NCI-H345 treated with DMSO at 0.1 percent for 48 hours (cell line): ENCODE measurements around the gene GIMAP8.
A peak's percentile ranks its signal among the peaks of the same experiment; 100 is the strongest.

Source experiments
- DNase-seq: peaks from one replicate; lab custom pipeline; 2025; ENCODE audit not compliant: unreplicated experiment; lab: John Stamatoyannopoulos, UW

GIMAP8 gene

GRCh38 chr7:150450491-150451001, at the start of gene GIMAP8:
TSS of gene GIMAP8 (plus strand) at chr7:150450630. CDS start at chr7:150466699, 16,069 bp downstream.
- no peak for DNase-seq

GRCh38 chr7:150400788-150401423, 49.5 kb upstream of the GIMAP8 start:
- no peak for DNase-seq

- DNase-seq, result no peak
These were observed 49.0 kb upstream of the GIMAP8 start for GRCh38 chr7:150401424-150401790.

- DNase-seq, result no peak
These were observed 48.4 kb upstream of the GIMAP8 start for GRCh38 chr7:150401861-150402631.

GRCh38 chr7:150402671-150403321, 47.6 kb upstream of the GIMAP8 start:
- no peak for DNase-seq

- DNase-seq, result no peak
These were observed 46.9 kb upstream of the GIMAP8 start for GRCh38 chr7:150403376-150404171.

GRCh38 chr7:150404172-150404804, 46.1 kb upstream of the GIMAP8 start:
- DNase-seq, result no peak

GRCh38 chr7:150404805-150405583, 45.4 kb upstream of the GIMAP8 start:
- peak; percentile 34 for DNase-seq

- DNase-seq, result no peak
These were observed 44.7 kb upstream of the GIMAP8 start for GRCh38 chr7:150405584-150406311.

- no peak for DNase-seq
These were observed 44.2 kb upstream of the GIMAP8 start for GRCh38 chr7:150406312-150406566.

GRCh38 chr7:150406567-150407421, 43.6 kb upstream of the GIMAP8 start:
- DNase-seq, result no peak

- no peak for DNase-seq
These were observed 42.6 kb upstream of the GIMAP8 start for GRCh38 chr7:150407588-150408392.

- no peak for DNase-seq
These were observed 41.8 kb upstream of the GIMAP8 start for GRCh38 chr7:150408393-150409299.

- DNase-seq, result no peak
These were observed 41.0 kb upstream of the GIMAP8 start for GRCh38 chr7:150409300-150410030.

GRCh38 chr7:150410131-150410530, 40.3 kb upstream of the GIMAP8 start:
- DNase-seq, result no peak
